ENCODE results near the gene EFCAB3.
"Not testable (repeated sequence)": the region's sequence is repeated elsewhere in the genome, so short reads cannot be mapped to it uniquely, and the experiment has no call there.

GRCh38 chr17:62441181-62441580 lies 60.8 kb downstream of the EFCAB3 start:
- TF ChIP-seq, protein P1, sequence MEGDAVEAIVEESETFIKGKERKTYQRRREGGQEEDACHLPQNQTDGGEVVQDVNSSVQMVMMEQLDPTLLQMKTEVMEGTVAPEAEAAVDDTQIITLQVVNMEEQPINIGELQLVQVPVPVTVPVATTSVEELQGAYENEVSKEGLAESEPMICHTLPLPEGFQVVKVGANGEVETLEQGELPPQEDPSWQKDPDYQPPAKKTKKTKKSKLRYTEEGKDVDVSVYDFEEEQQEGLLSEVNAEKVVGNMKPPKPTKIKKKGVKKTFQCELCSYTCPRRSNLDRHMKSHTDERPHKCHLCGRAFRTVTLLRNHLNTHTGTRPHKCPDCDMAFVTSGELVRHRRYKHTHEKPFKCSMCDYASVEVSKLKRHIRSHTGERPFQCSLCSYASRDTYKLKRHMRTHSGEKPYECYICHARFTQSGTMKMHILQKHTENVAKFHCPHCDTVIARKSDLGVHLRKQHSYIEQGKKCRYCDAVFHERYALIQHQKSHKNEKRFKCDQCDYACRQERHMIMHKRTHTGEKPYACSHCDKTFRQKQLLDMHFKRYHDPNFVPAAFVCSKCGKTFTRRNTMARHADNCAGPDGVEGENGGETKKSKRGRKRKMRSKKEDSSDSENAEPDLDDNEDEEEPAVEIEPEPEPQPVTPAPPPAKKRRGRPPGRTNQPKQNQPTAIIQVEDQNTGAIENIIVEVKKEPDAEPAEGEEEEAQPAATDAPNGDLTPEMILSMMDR (IDR thresholded peaks at IDR 0.05) = not testable (repeated sequence)
- TF ChIP-seq POLR2AphosphoS5, EP300, POLR2A (IDR thresholded peaks at IDR 0.05): not testable (repeated sequence)

Measured in upper lobe of left lung (tissue), 4 donors.